Neural progenitor cell (in vitro differentiated cells): ENCODE data around the gene PDK4. TPM values are rescaled to one million over a fixed set of nuclear protein-coding genes. Genes with fewer than 3 reads are reported as not detected.

Experiments used
- DNase-seq: peaks from one replicate; pipeline ENCODE4 v3.0.0-alpha.2; 2016; ENCODE audit warnings: low spot score
- H2AFZ ChIP-seq: fragments of 200-600 bp; sonication (generic); replicated peaks from 2 replicates; pipeline ENCODE4 v1.6.1; 2016; ENCODE audit warnings: antibody characterized with exemption
- H3F3A ChIP-seq: fragments of 200-600 bp; sonication (generic); 2 replicates; pipeline ENCODE4 v1.6.1; 2016; ENCODE audit warnings: antibody characterized with exemption, low read depth
- H3K27ac ChIP-seq: fragments of 200-600 bp; sonication (generic); 2 replicates; pipeline ENCODE4 v1.5.1; 2016; ENCODE audit warnings: mild to moderate bottlenecking
- H3K27me3 ChIP-seq: fragments of 200-600 bp; sonication (generic); 2 replicates; pipeline ENCODE4 v1.6.1; 2016; ENCODE audit warnings: mild to moderate bottlenecking, moderate library complexity
- H3K36me3 ChIP-seq: fragments of 200-600 bp; sonication (generic); 2 replicates; pipeline ENCODE4 v1.5.1; 2016
- H3K4me1 ChIP-seq: fragments of 200-600 bp; sonication (generic); 2 replicates; pipeline ENCODE4 v1.6.1; 2016; ENCODE audit warnings: mixed run types
- H3K4me2 ChIP-seq: fragments of 200-600 bp; sonication (generic); 2 replicates; pipeline ENCODE4 v1.6.1; 2016
- H3K4me3 ChIP-seq: fragments of 200-600 bp; sonication (generic); 2 replicates; pipeline ENCODE4 v1.5.1; 2016
- H3K79me2 ChIP-seq: fragments of 200-600 bp; sonication (generic); 2 replicates; pipeline ENCODE4 v1.6.1; 2016; ENCODE audit warnings: low read depth
- H3K9ac ChIP-seq: fragments of 200-600 bp; sonication (generic); 2 replicates; pipeline ENCODE4 v1.6.1; 2016
- H3K9me3 ChIP-seq: fragments of 200-600 bp; sonication (generic); 2 replicates; pipeline ENCODE4 v1.5.1; 2016; ENCODE audit warnings: low read depth
- H4K20me1 ChIP-seq: fragments of 200-600 bp; sonication (generic); 2 replicates; pipeline ENCODE4 v1.6.1; 2016; ENCODE audit warnings: low read depth
- H3K27ac Mint-ChIP-seq: 3 replicates; pipeline ENCODE4 v1.8.0; 2021; ENCODE audit warnings: mixed read lengths
- H3K27me3 Mint-ChIP-seq: 2 replicates; pipeline ENCODE4 v1.8.0; 2022; ENCODE audit warnings: low read depth, mild to moderate bottlenecking, inconsistent platforms, moderate library complexity, mixed read lengths; ENCODE audit not compliant: insufficient read depth
- H3K36me3 Mint-ChIP-seq: 3 replicates; pipeline ENCODE4 v1.8.0; 2021; ENCODE audit warnings: mixed read lengths
- H3K4me1 Mint-ChIP-seq: 3 replicates; pipeline ENCODE4 v1.8.0; 2021; ENCODE audit warnings: mixed read lengths
- H3K4me3 Mint-ChIP-seq: 3 replicates; pipeline ENCODE4 v1.8.0; 2021; ENCODE audit warnings: mild to moderate bottlenecking, moderate library complexity, mixed read lengths
- H3K9me3 Mint-ChIP-seq: 3 replicates; pipeline ENCODE4 v1.8.0; 2020; ENCODE audit warnings: mixed read lengths
- EZH2 ChIP-seq: fragments of 200-600 bp; sonication (generic); IDR thresholded peaks from 2 replicates; pipeline ENCODE4 v1.6.1; 2017; ENCODE audit warnings: antibody characterized with exemption, mild to moderate bottlenecking, moderate library complexity
- EZH2phosphoT487 ChIP-seq: fragments of 200-600 bp; sonication (generic); IDR thresholded peaks from 2 replicates; pipeline ENCODE4 v1.6.1; 2017; ENCODE audit warnings: antibody characterized with exemption
- total RNA-seq: library from RNA; depleted of rRNA; stranded (reverse); fragments of >200 nt; gene quantifications from 2 replicates; pipeline ENCODE4 v1.2.3, GENCODE V29; 2015; ENCODE audit warnings: low replicate concordance
- TF ChIP-seq, protein P1 (sequence below): fragments of 200-600 bp; sonication (generic); IDR thresholded peaks from 2 replicates; pipeline ENCODE4 v1.5.1; 2017; ENCODE audit warnings: antibody characterized with exemption, mild to moderate bottlenecking

Gene PDK4
- total RNA-seq, 1 donor from 2014 or later, result not detected

GRCh38 chr7:95550546-95550945 lies 45.8 kb downstream of the PDK4 start:
- no peaks in the 10 kb centered on the region for H3K9me3 Mint-ChIP-seq
- Histone ChIP-seq H3F3A (no peaks in the 10 kb centered on the region), H3K36me3 (no peaks in the 10 kb centered on the region), H3K4me3 (no peak overlapping the region), H3K4me2 (no peak overlapping the region), H2AFZ (no peak overlapping the region), H3K9me3 (no peaks in the 10 kb centered on the region), H3K9ac (no peak overlapping the region), H4K20me1 (no peaks in the 10 kb centered on the region), H3K79me2 (no peaks in the 10 kb centered on the region), H3K27ac (no peak overlapping the region), H3K4me1 (peaks cover 3% of the 10 kb centered on the region), H3K27me3 (no peaks in the 10 kb centered on the region)
- DNase-seq, result no peak
- H3K27me3 Mint-ChIP-seq, result no peaks in the 10 kb centered on the region
- TF ChIP-seq EZH2, result no peak
- TF ChIP-seq, protein P1, sequence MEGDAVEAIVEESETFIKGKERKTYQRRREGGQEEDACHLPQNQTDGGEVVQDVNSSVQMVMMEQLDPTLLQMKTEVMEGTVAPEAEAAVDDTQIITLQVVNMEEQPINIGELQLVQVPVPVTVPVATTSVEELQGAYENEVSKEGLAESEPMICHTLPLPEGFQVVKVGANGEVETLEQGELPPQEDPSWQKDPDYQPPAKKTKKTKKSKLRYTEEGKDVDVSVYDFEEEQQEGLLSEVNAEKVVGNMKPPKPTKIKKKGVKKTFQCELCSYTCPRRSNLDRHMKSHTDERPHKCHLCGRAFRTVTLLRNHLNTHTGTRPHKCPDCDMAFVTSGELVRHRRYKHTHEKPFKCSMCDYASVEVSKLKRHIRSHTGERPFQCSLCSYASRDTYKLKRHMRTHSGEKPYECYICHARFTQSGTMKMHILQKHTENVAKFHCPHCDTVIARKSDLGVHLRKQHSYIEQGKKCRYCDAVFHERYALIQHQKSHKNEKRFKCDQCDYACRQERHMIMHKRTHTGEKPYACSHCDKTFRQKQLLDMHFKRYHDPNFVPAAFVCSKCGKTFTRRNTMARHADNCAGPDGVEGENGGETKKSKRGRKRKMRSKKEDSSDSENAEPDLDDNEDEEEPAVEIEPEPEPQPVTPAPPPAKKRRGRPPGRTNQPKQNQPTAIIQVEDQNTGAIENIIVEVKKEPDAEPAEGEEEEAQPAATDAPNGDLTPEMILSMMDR, result no peak
- no peak for TF ChIP-seq EZH2phosphoT487
- H3K36me3 Mint-ChIP-seq, result no peaks in the 10 kb centered on the region
- peaks cover 14% of the 10 kb centered on the region for H3K4me1 Mint-ChIP-seq
- H3K27ac Mint-ChIP-seq, result peak overlapping the region; percentile 36
- no peak overlapping the region for H3K4me3 Mint-ChIP-seq

- DNase-seq, result no peak
- H3K36me3 Mint-ChIP-seq, result no peaks in the 10 kb centered on the region
- H3K9me3 Mint-ChIP-seq, result no peaks in the 10 kb centered on the region
- no peak overlapping the region for H3K4me3 Mint-ChIP-seq
- Histone ChIP-seq H3K4me1 (peaks cover 3% of the 10 kb centered on the region), H3K4me2 (no peak overlapping the region), H4K20me1 (no peaks in the 10 kb centered on the region), H3F3A (no peaks in the 10 kb centered on the region), H3K9ac (no peak overlapping the region), H2AFZ (peak overlapping the region; percentile 41), H3K27me3 (no peaks in the 10 kb centered on the region), H3K9me3 (no peaks in the 10 kb centered on the region), H3K79me2 (no peaks in the 10 kb centered on the region), H3K4me3 (no peak overlapping the region), H3K36me3 (no peaks in the 10 kb centered on the region), H3K27ac (no peak overlapping the region)
- peak overlapping the region; percentile 36 for H3K27ac Mint-ChIP-seq
- TF ChIP-seq, protein P1, result no peak
- TF ChIP-seq EZH2phosphoT487 (no peak), EZH2 (no peak)
- H3K27me3 Mint-ChIP-seq, result no peaks in the 10 kb centered on the region
- peaks cover 17% of the 10 kb centered on the region for H3K4me1 Mint-ChIP-seq
Measured at GRCh38 chr7:95549818-95550529, 46.3 kb downstream of the PDK4 start.

DNA sequence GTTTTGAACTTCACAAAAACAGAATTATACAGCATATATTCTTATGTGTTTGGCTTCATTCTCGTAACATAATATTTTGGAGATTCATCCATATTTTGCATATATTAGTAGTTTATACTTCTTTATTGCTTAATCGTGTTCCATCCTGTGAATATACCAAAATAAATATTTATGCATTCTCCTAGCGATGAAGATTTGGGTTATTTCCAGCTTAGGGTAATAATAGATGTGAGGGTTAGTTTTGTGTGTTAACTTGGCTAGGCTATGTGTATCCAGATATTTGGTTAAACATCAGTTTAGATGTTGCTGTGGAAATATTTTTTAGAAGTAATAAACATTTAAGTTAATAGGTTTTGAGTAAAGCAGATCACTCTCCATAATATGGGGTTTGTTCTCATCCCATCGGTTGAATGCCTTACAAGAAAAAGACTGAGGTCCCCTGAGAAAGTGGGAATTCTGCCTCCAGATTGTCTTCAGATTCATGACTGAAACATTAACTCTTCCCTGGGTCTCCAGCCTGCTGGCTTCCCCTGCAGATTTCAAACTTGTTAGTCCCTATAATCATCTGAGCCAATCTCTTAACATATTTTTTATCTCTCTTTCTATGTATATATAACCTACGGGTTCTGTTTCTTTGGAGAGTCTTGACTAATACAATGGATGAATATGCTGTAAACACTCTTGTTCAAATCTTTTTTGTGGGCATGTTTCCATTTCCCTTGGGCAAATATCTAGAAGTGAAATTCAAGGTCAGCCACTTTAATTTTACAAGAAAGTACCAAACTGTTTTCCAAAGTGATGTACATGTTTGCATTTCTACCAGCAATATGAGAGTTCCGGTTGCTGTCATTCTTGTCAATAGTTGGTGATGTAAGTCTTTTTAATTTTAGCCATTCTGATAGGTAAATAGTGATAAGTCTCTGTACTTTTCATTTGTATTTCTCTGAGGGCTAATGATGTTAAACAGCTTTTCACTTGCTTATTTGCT lies 48.7 kb downstream of the PDK4 start:
- no peak overlapping the region for H3K27ac Mint-ChIP-seq
- Histone ChIP-seq H3K4me1 (peaks cover 3% of the 10 kb centered on the region), H3K79me2 (no peaks in the 10 kb centered on the region), H3K9ac (no peak overlapping the region), H3F3A (no peaks in the 10 kb centered on the region), H3K36me3 (no peaks in the 10 kb centered on the region), H3K27me3 (no peaks in the 10 kb centered on the region), H4K20me1 (no peaks in the 10 kb centered on the region), H3K4me3 (no peak overlapping the region), H3K4me2 (no peak overlapping the region), H2AFZ (no peak overlapping the region), H3K27ac (no peak overlapping the region), H3K9me3 (no peaks in the 10 kb centered on the region)
- TF ChIP-seq EZH2phosphoT487, result no peak
- TF ChIP-seq, protein P1, result no peak
- no peaks in the 10 kb centered on the region for H3K36me3 Mint-ChIP-seq
- no peak overlapping the region for H3K4me3 Mint-ChIP-seq
- H3K27me3 Mint-ChIP-seq, result no peaks in the 10 kb centered on the region
- H3K4me1 Mint-ChIP-seq, result peaks cover 17% of the 10 kb centered on the region
- H3K9me3 Mint-ChIP-seq, result no peaks in the 10 kb centered on the region
- DNase-seq, result no peak
